ENCODE measurements around the gene HNF1B.

HNF1B gene

GRCh38 chr17:37737971-37738370 lies 6.9 kb downstream of the HNF1B start:
- no peak for DNase-seq (ENCODE audit: insufficient read length, low spot score)
- FAIRE-seq: no peak

DNA sequence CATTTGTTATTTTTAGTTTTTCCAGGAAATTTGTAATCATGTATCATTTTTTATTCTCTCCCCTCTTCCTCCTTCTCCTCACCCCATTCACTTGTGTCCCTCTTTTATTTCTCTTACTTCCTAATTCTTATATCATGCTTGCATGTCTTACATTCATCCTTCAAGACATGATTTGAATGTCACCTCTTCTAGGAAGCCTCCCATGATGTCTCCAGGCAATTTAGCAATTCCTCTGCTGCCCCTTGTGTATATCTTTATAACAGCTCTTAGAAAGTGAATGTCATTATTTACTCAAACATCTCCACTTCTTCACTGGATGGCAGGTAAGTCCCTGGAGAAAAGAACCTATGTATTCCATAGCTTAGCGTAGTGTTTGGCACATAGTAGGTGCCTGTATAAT lies 7.8 kb downstream of the HNF1B start:
- FAIRE-seq (no peak), DNase-seq (ENCODE audit: insufficient read length, low spot score) (no peak)

DNA sequence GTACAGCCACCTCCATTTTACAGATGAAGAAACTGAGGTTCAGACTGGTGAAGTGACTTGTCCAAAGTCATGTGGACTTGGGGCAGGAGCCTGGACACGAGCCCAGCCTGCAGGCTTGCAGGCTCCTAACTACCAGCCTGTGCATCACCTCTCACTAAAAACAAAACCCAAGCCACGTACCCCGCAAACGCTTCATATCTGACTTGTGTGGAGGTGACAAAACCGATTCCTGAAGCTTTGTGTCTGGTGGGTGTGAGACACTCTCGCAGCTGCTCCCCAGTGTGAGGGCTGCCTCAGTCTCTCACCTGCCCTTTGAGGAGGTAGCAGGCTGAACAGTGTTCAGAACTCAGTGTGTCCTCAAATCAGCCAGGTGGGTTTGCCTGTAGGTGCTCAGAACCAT lies 8.4 kb downstream of the HNF1B start:
- FAIRE-seq (no peak), DNase-seq (ENCODE audit: insufficient read length, low spot score) (no peak)

DNA sequence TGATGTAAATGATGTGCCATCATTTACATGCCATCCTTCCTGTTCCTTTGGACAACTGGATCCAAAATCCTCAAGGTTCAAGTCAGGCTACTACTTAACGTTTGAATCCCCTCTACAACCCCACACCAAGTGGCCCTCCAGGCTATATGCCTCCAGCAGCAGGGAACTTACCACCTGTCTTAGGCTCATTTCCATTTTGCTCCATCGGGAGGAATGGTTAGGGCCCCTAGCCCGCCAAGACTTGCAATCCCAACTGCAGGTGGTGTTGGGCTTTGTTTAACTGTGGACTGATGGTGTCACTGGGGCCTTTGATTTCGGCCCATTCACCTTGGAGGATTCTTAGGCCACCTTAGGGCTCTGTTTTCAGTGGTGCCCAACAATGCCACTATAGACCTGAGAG lies 9.7 kb downstream of the HNF1B start:
- no peak for FAIRE-seq
- no peak for DNase-seq (ENCODE audit: insufficient read length, low spot score)

DNA sequence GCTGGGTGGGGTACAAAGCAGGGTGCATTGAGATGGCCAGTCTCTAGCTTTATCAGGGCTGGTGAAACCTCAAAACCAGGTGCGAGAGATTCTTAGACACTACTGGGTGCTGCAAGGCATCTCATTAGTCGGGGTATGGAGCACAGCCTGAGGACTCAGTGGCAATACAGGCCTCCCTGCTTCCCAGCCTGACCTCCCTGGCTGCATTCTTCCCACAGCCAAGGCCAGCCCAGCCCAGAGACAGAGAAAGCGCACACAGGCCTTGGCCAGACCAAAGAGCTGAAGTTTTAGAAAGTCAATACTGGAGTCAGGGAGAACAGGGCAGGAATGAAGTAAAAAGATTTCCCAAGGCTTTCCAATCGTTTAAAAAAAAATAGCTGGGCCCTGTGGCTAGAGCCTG lies 12.5 kb downstream of the HNF1B start:
- no peak for DNase-seq (ENCODE audit: insufficient read length, low spot score)
- no peak for FAIRE-seq

DNA sequence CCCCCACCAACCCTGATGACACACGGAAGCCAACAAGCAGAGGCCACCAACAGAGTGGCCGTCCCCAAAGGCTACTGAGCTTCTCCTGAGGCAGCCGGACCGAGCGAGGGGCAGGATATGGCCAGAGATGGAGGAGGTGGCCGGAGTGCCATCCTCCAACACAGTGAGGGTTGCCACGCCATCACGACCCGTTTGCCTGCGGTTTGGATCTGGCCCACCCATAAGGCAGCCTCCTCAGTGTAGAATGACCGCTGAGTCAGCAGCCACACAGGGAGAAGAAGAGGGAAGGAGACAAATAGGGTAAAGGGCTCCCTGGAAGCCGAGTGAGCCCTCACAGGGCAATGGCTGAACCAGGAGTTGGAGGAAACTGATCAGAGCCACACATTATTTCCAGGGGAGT lies 13.8 kb downstream of the HNF1B start:
- no peak for FAIRE-seq
- DNase-seq (ENCODE audit: insufficient read length, low spot score): no peak

DNA sequence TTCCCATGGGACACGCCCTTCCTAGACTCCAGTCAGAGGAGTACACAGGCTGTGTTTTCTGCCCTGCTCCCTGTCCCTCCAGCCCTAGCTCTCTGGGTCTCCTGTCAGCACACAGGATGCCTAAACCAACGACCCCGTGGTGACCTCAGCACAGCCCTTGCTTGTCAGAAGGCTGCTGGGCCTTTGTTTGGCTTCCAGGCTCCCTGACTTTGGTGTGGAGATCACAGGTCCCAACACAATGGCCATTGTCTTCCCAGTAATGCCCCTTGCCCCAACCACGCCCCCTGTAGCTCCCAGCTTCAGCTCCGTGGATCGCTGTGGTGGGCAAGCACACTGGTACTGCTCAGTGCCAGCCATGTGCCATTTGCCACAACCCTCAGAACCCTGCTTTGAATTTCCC lies 15.0 kb downstream of the HNF1B start:
- no peak for FAIRE-seq
- no peak for DNase-seq (ENCODE audit: insufficient read length, low spot score)

GRCh38 chr17:37726891-37727675 lies 17.8 kb downstream of the HNF1B start:
- DNase-seq (ENCODE audit: insufficient read length, low spot score) (no peak), FAIRE-seq (no peak)

DNA sequence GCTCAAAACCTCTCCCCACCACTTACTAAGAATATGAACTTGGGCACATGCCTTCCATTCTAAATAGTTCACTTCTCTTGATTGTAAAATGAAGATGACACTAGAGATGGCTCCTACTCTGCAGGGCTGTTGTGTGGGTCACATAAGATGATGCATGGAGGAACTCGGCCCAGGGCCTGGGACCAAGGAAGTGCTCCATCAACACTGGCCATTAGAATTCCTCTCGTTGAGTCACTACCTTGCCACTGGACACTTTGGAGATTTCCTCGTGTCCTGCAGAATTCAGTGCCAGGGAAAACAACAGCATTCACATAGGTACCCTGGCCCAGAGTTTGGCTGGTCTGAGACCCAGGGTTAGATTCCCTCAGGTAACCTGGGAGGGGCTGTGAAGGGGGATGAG lies 18.6 kb downstream of the HNF1B start:
- FAIRE-seq (no peak), DNase-seq (ENCODE audit: insufficient read length, low spot score) (no peak)

GRCh38 chr17:37725601-37726146 lies 19.2 kb downstream of the HNF1B start:
- no peak for FAIRE-seq
- no peak for DNase-seq (ENCODE audit: insufficient read length, low spot score)

GRCh38 chr17:37725021-37725595 lies 19.8 kb downstream of the HNF1B start:
- no peak for FAIRE-seq
- no peak for DNase-seq (ENCODE audit: insufficient read length, low spot score)

- no peak for FAIRE-seq
- no peak for DNase-seq (ENCODE audit: insufficient read length, low spot score)
These were observed 23.9 kb downstream of the HNF1B start for GRCh38 chr17:37720989-37721388.

GRCh38 chr17:37719866-37720265 lies 25.0 kb downstream of the HNF1B start:
- FAIRE-seq (no peak), DNase-seq (ENCODE audit: insufficient read length, low spot score) (no peak)

- FAIRE-seq (no peak), DNase-seq (ENCODE audit: insufficient read length, low spot score) (no peak)
These were observed 26.4 kb downstream of the HNF1B start for GRCh38 chr17:37718324-37719048.

DNA sequence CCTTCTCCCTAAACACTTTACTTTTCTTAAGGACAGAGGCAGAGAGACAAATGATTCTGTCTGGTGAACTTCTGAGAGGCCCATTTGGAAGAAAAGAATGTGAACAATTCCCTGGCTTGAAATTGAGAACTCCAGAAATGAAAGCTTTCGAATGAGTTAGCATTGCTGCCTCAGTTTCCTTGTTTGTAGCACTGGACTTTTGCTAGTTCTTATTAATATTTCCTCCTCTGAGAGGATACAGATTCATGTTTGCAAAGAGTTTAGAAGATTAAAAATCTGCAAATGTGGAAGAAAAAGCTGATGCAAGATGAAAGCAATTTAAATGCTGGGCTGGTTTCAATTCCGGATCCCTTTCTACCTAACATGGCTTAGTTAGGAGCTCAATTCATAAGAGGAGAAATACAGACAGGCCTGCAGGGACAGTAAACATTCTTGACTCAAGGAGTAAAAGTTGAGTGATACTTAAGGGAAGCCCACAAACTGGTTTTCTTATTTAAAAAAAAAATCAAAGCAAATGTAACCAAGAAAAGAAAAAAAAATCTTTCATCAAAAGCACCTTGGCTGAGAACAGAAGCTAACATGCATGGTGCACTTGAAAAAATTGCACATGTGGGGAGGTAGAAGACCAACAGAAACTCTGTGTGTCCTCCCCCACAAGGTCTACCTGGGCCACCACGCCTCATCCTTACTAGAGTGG lies 27.1 kb downstream of the HNF1B start:
- no peak for FAIRE-seq

DNA sequence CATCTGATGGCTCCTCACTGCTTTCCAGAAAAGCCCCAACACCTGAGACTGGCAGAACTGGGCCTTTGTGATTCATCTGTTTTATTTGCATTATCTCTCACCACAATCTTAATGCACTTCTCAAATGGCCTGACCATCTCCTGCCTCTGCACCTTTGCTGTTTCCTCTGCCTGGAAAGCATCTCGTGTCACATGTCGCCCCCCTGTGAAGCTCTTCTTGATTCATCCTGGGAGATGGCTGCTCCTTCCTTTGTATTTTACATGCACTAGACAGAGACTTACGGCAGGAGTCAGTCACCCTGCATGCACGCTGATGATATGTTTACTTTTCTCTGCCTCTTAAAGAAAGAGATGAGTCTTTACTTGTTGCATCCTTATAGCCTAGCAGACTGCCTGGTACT lies 30.0 kb downstream of the HNF1B start:
- DNase-seq (ENCODE audit: insufficient read length, low spot score) (no peak), FAIRE-seq (no peak)

More for the DNA sequence above, 27.1 kb downstream of the HNF1B start:
- no peak for DNase-seq (ENCODE audit: insufficient read length, low spot score)

GRCh38 chr17:37713624-37714023 lies 31.2 kb downstream of the HNF1B start:
- DNase-seq (ENCODE audit: insufficient read length, low spot score) (no peak), FAIRE-seq (no peak)

GRCh38 chr17:37713028-37713431 lies 31.8 kb downstream of the HNF1B start:
- FAIRE-seq: no peak

DNA sequence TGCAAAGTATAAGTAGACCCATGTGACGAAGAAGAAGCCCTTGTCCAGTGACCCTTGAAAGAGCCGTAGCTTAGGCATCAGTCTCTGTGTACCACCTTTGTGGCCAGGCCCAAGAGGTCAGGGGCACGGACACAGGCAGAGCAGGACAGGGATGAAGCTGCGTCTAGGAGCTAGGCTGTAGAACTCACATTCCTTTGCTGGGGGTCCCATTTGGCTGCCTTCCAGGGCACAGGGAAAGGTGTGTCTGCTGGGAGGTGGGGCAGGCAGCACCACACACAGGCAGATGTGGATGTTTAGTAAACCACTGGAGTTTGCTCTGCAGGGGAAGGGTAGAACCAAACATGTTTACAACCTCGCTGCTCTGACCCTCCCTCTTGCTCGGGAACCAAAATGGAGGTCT lies 33.7 kb downstream of the HNF1B start:
- no peak for DNase-seq (ENCODE audit: insufficient read length, low spot score)
- FAIRE-seq: no peak

More at GRCh38 chr17:37713028-37713431, 31.8 kb downstream of the HNF1B start:
- no peak for DNase-seq (ENCODE audit: insufficient read length, low spot score)

DNA sequence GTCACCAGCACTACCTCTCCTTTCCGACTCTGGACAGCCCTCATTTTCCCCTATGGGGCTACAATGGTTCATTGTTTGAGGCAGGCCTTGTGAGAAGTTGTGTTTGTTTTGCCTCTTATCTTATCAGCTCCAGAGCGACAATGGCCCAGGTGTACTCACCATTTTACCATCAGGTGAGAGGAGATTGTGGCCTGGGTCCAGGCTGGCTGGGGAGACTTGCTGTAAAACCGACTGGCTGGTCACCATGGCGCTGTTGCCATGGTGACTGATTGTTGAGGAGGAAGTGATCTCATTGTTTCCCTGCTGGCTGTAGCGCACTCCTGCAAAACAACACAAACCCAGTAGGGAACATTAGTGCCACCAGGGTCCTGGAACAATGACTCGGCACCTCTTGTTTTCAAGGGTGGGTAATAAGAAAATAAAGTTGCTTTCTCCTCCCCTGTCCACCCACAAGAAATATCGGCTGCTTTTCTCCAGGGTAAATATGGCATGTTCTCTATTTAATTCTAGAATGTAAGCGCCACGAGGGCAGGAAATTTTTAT lies 34.4 kb downstream of the HNF1B start:
- DNase-seq (ENCODE audit: insufficient read length, low spot score) (no peak), FAIRE-seq (no peak)

All from GM19239 (cell line).